Measurements from ENCODE around the gene MVB12B.

The MVB12B gene

DNA sequence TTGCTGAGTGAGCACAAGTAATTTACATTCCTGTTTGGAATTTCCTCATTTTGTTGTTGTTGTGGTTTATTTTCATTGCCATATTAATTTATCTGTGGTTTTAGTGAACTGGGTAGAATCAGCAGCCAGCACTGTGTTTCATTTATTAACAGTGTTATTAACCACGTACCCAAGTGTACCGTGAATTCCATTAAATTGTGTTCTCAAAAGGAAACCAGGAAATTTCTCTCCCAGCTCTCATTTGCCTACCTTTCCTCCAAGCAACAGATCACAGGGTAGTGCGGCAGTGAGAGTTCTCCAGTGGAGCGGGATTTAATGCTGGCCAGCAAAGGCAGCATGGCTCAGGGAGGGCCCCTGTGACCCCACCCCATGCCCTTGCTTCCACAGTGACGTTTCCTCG, 54.6 kb downstream of the MVB12B start:
- H3K27me3 ChIP-seq (ENCODE audit: control insufficient read depth in 1 of 2, insufficient read depth in 2 of 2, low read length in 2 of 2): no peaks in the 10 kb centered on the region
- H3K36me3 ChIP-seq (ENCODE audit: insufficient read depth, low read length): peaks cover 9% of the 10 kb centered on the region
- no peak overlapping the region for H3K27ac ChIP-seq (ENCODE audit: low read depth, low read length)
- no peak overlapping the region for H3K9ac ChIP-seq (ENCODE audit: low read length)
- H3K4me3 ChIP-seq (ENCODE audit: low read depth in 1 of 2, low read length in 2 of 2): no peak overlapping the region
- H3K4me1 ChIP-seq (ENCODE audit: insufficient read depth, low read length): peaks cover 8% of the 10 kb centered on the region
- no peaks in the 10 kb centered on the region for H3K9me3 ChIP-seq (ENCODE audit: low read length)

DNA sequence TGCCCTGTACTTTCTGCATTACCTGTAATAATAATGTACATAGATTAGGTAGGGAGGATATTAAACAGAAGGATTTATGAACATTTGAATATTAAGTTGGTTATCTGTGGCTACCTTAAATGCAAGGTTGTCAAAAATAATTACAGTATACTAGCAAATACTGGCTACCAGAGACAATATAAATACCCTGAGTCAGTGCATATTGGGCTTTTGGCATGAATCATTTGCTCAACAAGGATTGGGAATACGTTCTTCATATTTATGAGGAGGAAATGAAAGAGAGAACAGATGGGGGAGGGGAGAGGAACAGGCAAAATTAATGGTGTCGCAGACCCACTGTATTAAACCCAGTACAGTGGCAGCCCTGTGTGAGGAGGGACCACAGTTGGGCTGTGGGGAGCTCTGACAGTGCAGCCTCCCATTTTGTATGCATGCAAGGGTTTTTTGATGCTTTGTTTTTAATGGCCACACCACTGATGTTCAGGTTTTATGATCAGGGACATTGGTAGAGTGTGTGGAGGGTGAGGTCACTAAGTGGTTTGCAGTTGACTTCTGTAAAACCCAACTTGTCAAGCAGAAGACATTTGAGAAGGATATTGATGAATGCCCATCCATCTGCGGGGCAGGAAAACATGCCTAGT, 56.9 kb downstream of the MVB12B start:
- H3K9ac ChIP-seq (ENCODE audit: low read length): no peak overlapping the region
- peaks cover 19% of the 10 kb centered on the region for H3K36me3 ChIP-seq (ENCODE audit: insufficient read depth, low read length)
- H3K4me1 ChIP-seq (ENCODE audit: insufficient read depth, low read length): peaks cover 1% of the 10 kb centered on the region
- no peaks in the 10 kb centered on the region for H3K9me3 ChIP-seq (ENCODE audit: low read length)
- H3K4me3 ChIP-seq (ENCODE audit: low read depth in 1 of 2, low read length in 2 of 2): no peak overlapping the region
- no peak overlapping the region for H3K27ac ChIP-seq (ENCODE audit: low read depth, low read length)
- no peaks in the 10 kb centered on the region for H3K27me3 ChIP-seq (ENCODE audit: control insufficient read depth in 1 of 2, insufficient read depth in 2 of 2, low read length in 2 of 2)

DNA sequence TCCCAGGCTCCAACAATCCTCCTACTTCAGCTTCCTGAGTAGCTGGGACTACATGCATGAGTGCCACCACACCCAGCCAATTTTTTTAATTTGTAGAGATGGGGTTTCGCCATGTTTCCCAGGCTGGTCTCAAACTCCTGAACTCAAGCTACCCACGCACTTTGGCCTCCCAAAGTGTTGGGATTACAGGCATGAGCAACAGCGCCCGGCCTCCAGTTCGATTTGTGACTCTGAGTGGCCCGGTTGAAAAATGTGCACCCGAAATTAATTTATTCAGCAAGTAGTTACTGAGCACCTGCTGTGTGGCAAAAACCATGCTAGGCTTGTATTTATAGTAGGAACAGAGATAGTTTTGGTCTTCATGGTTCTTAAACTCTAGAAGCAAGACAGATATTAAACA, 58.3 kb downstream of the MVB12B start:
- no peaks in the 10 kb centered on the region for H3K9me3 ChIP-seq (ENCODE audit: low read length)
- no peak overlapping the region for H3K4me3 ChIP-seq (ENCODE audit: low read depth in 1 of 2, low read length in 2 of 2)
- H3K9ac ChIP-seq (ENCODE audit: low read length): no peak overlapping the region
- peaks cover 19% of the 10 kb centered on the region for H3K36me3 ChIP-seq (ENCODE audit: insufficient read depth, low read length)
- H3K27ac ChIP-seq (ENCODE audit: low read depth, low read length): no peak overlapping the region
- H3K4me1 ChIP-seq (ENCODE audit: insufficient read depth, low read length): no peaks in the 10 kb centered on the region
- H3K27me3 ChIP-seq (ENCODE audit: control insufficient read depth in 1 of 2, insufficient read depth in 2 of 2, low read length in 2 of 2): no peaks in the 10 kb centered on the region

DNA sequence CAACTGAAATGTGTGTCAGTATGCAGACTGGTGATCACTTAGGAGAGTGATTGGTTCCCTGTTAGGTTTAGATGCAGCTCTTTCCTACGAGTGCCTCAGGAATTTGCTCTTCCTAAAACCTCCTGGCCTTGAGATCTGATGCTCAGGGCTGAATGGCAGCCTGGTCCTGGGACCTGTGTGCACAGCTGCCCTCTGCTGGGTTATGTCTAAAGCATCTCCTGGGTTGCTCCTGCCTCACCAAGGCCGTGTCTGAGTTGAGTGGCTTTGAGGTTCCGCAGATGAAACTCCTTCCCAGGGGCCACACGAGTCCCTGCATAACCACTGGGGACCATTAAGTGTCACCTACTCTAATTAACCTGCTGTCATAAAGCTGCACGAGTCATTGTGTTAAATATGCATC, 59.5 kb downstream of the MVB12B start:
- H3K9ac ChIP-seq (ENCODE audit: low read length): no peak overlapping the region
- H3K9me3 ChIP-seq (ENCODE audit: low read length): no peaks in the 10 kb centered on the region
- H3K36me3 ChIP-seq (ENCODE audit: insufficient read depth, low read length): peaks cover 15% of the 10 kb centered on the region
- no peaks in the 10 kb centered on the region for H3K27me3 ChIP-seq (ENCODE audit: control insufficient read depth in 1 of 2, insufficient read depth in 2 of 2, low read length in 2 of 2)
- H3K27ac ChIP-seq (ENCODE audit: low read depth, low read length): no peak overlapping the region
- H3K4me3 ChIP-seq (ENCODE audit: low read depth in 1 of 2, low read length in 2 of 2): no peak overlapping the region
- H3K4me1 ChIP-seq (ENCODE audit: insufficient read depth, low read length): no peaks in the 10 kb centered on the region

GRCh38 chr9:126386776-126387175, 60.1 kb downstream of the MVB12B start:
- peaks cover 6% of the 10 kb centered on the region for H3K4me1 ChIP-seq (ENCODE audit: insufficient read depth, low read length)
- no peak overlapping the region for H3K9ac ChIP-seq (ENCODE audit: low read length)
- H3K4me3 ChIP-seq (ENCODE audit: low read depth in 1 of 2, low read length in 2 of 2): no peak overlapping the region
- H3K36me3 ChIP-seq (ENCODE audit: insufficient read depth, low read length): peaks cover 12% of the 10 kb centered on the region
- H3K27ac ChIP-seq (ENCODE audit: low read depth, low read length): no peak overlapping the region
- H3K27me3 ChIP-seq (ENCODE audit: control insufficient read depth in 1 of 2, insufficient read depth in 2 of 2, low read length in 2 of 2): no peaks in the 10 kb centered on the region
- no peaks in the 10 kb centered on the region for H3K9me3 ChIP-seq (ENCODE audit: low read length)

DNA sequence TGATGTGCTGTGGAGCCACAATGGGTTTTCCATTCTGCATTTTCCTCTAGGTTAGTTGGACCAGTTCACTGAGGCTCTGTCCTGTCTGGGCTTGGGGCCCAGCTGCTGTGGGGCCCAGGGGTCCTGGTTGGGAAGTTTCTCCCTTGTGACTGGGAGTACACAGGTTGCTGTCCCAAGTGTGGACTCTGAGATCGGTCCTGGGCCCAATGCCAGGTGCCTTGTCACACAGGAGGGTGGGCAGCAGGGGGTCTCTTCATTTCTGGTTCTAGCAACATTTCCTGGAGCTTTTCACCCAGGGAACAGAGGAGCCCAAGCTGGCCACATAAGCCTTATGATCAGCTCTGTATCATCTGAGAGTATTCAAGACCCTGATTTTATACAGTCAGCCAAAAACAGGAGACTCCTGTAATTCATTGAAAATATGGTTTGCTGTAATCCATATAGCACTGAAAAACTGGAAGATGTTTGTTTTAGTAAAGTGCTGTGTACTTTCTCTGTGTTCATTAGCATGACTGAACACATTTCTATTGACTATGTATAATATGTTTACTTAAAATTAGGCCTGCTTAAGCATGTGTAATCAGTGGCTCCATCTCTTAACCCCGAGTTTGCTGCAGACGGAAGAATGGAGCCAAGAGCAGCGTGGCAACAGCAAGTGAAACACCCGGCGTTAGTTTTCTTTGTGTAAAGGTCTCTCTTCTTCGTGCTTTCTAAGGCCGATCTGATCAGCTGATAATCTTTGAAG, 62.5 kb downstream of the MVB12B start:
- no peak overlapping the region for H3K27ac ChIP-seq (ENCODE audit: low read depth, low read length)
- H3K36me3 ChIP-seq (ENCODE audit: insufficient read depth, low read length): peaks cover 12% of the 10 kb centered on the region
- no peaks in the 10 kb centered on the region for H3K9me3 ChIP-seq (ENCODE audit: low read length)
- H3K9ac ChIP-seq (ENCODE audit: low read length): no peak overlapping the region
- H3K4me3 ChIP-seq (ENCODE audit: low read depth in 1 of 2, low read length in 2 of 2): no peak overlapping the region
- no peaks in the 10 kb centered on the region for H3K27me3 ChIP-seq (ENCODE audit: control insufficient read depth in 1 of 2, insufficient read depth in 2 of 2, low read length in 2 of 2)
- peaks cover 24% of the 10 kb centered on the region for H3K4me1 ChIP-seq (ENCODE audit: insufficient read depth, low read length)

GRCh38 chr9:126389992-126390391, 63.4 kb downstream of the MVB12B start:
- Histone ChIP-seq H3K36me3 (ENCODE audit: insufficient read depth, low read length) (peaks cover 15% of the 10 kb centered on the region), H3K27ac (ENCODE audit: low read depth, low read length) (no peak overlapping the region)

GRCh38 chr9:126390923-126391322, 64.3 kb downstream of the MVB12B start:
- Histone ChIP-seq H3K4me3 (ENCODE audit: low read depth in 1 of 2, low read length in 2 of 2) (no peak overlapping the region), H3K27ac (ENCODE audit: low read depth, low read length) (no peak overlapping the region), H3K27me3 (ENCODE audit: control insufficient read depth in 1 of 2, insufficient read depth in 2 of 2, low read length in 2 of 2) (no peaks in the 10 kb centered on the region), H3K9ac (ENCODE audit: low read length) (no peak overlapping the region), H3K4me1 (ENCODE audit: insufficient read depth, low read length) (peaks cover 24% of the 10 kb centered on the region), H3K36me3 (ENCODE audit: insufficient read depth, low read length) (peaks cover 23% of the 10 kb centered on the region), H3K9me3 (ENCODE audit: low read length) (no peaks in the 10 kb centered on the region)

More at GRCh38 chr9:126389992-126390391, 63.4 kb downstream of the MVB12B start:
- Histone ChIP-seq H3K9ac (ENCODE audit: low read length) (no peak overlapping the region), H3K4me1 (ENCODE audit: insufficient read depth, low read length) (peaks cover 24% of the 10 kb centered on the region), H3K9me3 (ENCODE audit: low read length) (no peaks in the 10 kb centered on the region), H3K27me3 (ENCODE audit: control insufficient read depth in 1 of 2, insufficient read depth in 2 of 2, low read length in 2 of 2) (no peaks in the 10 kb centered on the region), H3K4me3 (ENCODE audit: low read depth in 1 of 2, low read length in 2 of 2) (no peak overlapping the region)

DNA sequence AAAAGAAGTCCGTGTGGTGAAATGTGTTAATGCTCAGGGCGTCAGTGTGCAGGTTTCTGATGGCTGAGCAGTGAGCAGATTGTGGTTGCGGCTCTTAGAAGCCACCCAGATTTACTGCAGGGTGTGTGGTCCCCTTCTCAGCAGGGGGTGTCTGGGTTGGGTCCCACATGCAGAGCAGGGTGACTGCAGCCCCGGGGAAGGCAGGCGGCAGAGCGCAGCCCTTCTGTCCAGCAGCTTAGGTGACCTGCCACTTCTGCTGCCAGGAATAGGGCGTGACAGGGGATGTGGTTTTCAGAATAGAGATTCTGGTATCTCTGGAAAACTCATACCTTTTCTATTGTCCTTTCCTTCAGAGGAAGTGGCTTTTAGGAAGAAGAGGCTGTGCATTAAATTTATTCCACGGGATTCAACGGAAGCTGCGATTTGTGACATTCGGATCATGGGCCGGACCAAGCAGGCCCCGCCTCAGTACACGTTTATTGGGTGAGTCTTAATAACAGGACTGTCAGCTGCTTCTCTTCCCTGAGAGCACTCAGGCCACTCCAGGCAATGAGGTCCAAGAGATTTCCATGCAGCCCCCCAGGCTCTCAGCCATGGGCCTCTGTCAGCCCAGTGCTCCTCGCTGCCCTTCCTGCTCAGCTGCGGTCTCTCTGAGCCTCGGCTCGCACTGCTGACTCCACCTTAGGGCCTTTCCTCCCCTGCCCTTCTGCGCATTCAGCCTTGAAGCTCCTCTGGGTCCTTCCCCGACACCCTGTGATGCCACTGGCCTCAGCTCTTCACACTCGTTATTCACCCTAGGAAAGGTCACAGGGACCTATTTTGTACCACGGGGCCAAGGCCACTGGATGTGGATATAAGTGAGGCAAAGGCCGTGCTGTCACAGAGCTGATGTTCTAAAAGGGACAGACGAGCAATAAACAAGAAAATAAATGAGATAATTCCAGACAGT, 65.4 kb downstream of the MVB12B start:
- Histone ChIP-seq H3K4me3 (ENCODE audit: low read depth in 1 of 2, low read length in 2 of 2) (no peak overlapping the region), H3K27ac (ENCODE audit: low read depth, low read length) (peak overlapping the region; percentile 56), H3K9ac (ENCODE audit: low read length) (no peak overlapping the region), H3K4me1 (ENCODE audit: insufficient read depth, low read length) (peaks cover 24% of the 10 kb centered on the region), H3K36me3 (ENCODE audit: insufficient read depth, low read length) (peaks cover 14% of the 10 kb centered on the region), H3K27me3 (ENCODE audit: control insufficient read depth in 1 of 2, insufficient read depth in 2 of 2, low read length in 2 of 2) (no peaks in the 10 kb centered on the region), H3K9me3 (ENCODE audit: low read length) (no peaks in the 10 kb centered on the region)

DNA sequence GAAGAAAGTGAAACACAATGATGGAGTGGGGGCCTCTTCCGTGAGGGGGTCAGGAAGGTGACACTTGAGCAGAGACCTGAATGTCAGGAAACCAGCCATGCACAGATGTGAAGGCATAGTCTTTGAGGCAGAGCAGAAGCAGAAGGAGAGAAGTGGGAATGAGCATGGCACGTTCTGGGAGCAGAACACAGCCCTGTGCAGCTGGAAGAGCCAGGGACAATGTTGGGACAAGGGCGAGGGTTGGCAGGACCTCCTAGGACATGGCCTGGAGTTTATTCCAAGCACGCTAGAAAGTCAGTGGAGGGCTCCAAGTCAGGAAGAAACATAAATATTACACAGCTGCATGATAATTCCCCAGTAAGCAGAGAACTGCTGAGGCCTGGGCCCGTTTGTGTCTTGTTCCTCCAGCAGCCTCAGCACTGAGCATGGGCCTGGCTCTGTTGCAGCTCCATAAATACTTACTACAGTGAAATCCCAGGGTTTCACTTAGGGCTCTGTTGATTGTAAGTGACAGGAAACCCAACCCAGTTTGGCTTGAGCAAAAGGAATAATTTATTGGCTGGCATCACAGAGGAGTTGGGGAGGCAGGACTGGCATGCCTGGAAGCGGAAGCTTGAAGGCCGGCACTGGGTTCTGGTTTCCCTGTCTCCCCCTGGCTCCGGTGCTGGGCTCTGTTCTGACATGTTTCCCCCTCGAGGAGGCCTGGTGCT, 66.2 kb downstream of the MVB12B start:
- peak overlapping the region; percentile 56 for H3K27ac ChIP-seq (ENCODE audit: low read depth, low read length)
- no peak overlapping the region for H3K9ac ChIP-seq (ENCODE audit: low read length)
- no peaks in the 10 kb centered on the region for H3K9me3 ChIP-seq (ENCODE audit: low read length)
- H3K27me3 ChIP-seq (ENCODE audit: control insufficient read depth in 1 of 2, insufficient read depth in 2 of 2, low read length in 2 of 2): no peaks in the 10 kb centered on the region
- peaks cover 24% of the 10 kb centered on the region for H3K4me1 ChIP-seq (ENCODE audit: insufficient read depth, low read length)
- peaks cover 12% of the 10 kb centered on the region for H3K36me3 ChIP-seq (ENCODE audit: insufficient read depth, low read length)
- no peak overlapping the region for H3K4me3 ChIP-seq (ENCODE audit: low read depth in 1 of 2, low read length in 2 of 2)

GRCh38 chr9:126393876-126394275, 67.2 kb downstream of the MVB12B start:
- Histone ChIP-seq H3K36me3 (ENCODE audit: insufficient read depth, low read length) (peaks cover 12% of the 10 kb centered on the region), H3K9ac (ENCODE audit: low read length) (no peak overlapping the region), H3K27ac (ENCODE audit: low read depth, low read length) (no peak overlapping the region), H3K9me3 (ENCODE audit: low read length) (no peaks in the 10 kb centered on the region), H3K4me3 (ENCODE audit: low read depth in 1 of 2, low read length in 2 of 2) (no peak overlapping the region), H3K27me3 (ENCODE audit: control insufficient read depth in 1 of 2, insufficient read depth in 2 of 2, low read length in 2 of 2) (no peaks in the 10 kb centered on the region), H3K4me1 (ENCODE audit: insufficient read depth, low read length) (peaks cover 24% of the 10 kb centered on the region)
